Mesenchymal stem cell (in vitro differentiated cells and primary cell): ENCODE data around the gene IRX4.

Experiments
- DNase-seq: peaks from one replicate; pipeline ENCODE4 v3.0.0-alpha.2; 2013
- H2AFZ ChIP-seq: one replicate; pipeline ENCODE4 v1.6.1; 2013; ENCODE audit warnings: low read depth, mild to moderate bottlenecking, control low read depth, inconsistent platforms, low read length, moderate library complexity
- H2AK5ac ChIP-seq: 2 replicates; pipeline ENCODE4 v1.6.1; 2013; ENCODE audit warnings: low read length, moderate library complexity, mild to moderate bottlenecking, inconsistent platforms; ENCODE audit not compliant: severe bottlenecking
- H2BK120ac ChIP-seq: one replicate; pipeline ENCODE4 v1.6.1; 2013; ENCODE audit warnings: low read depth, mild to moderate bottlenecking, inconsistent platforms, low read length, moderate library complexity
- H2BK12ac ChIP-seq, 2 experiments: one replicate each; pipeline ENCODE4 v1.6.1; 2013; ENCODE audit warnings: inconsistent platforms in 2 of 2, low read length in 2 of 2, mild to moderate bottlenecking in 2 of 2, moderate library complexity in 2 of 2, control low read depth in 1 of 2
- H2BK15ac ChIP-seq: one replicate; pipeline ENCODE4 v1.6.1; 2013; ENCODE audit warnings: mild to moderate bottlenecking, low read depth, inconsistent platforms; ENCODE audit not compliant: poor library complexity, severe bottlenecking
- H2BK5ac ChIP-seq: 2 replicates; pipeline ENCODE4 v1.6.1; 2013; ENCODE audit warnings: low read depth, mild to moderate bottlenecking, low read length, control low read depth, inconsistent platforms; ENCODE audit not compliant: poor library complexity, severe bottlenecking
- H3K14ac ChIP-seq, 2 experiments: one replicate each; pipeline ENCODE4 v1.6.1; 2013; ENCODE audit warnings: inconsistent platforms in 2 of 2, low read length in 2 of 2, control low read depth in 1 of 2, mild to moderate bottlenecking in 1 of 2, moderate library complexity in 1 of 2
- H3K18ac ChIP-seq, 2 experiments: one replicate each; pipeline ENCODE4 v1.6.1; 2013; ENCODE audit warnings: inconsistent platforms in 2 of 2, low read length in 2 of 2, control low read depth in 1 of 2, low read depth in 1 of 2, mild to moderate bottlenecking in 1 of 2
- H3K23ac ChIP-seq, 2 experiments: one replicate each; pipeline ENCODE4 v1.6.1; 2013; ENCODE audit warnings: inconsistent platforms in 2 of 2, low read length in 2 of 2, mild to moderate bottlenecking in 2 of 2, moderate library complexity in 2 of 2, control low read depth in 1 of 2
- H3K27ac ChIP-seq: 2 replicates; pipeline ENCODE4 v1.5.1; 2013; ENCODE audit warnings: mild to moderate bottlenecking, moderate library complexity, low read length, control low read depth, inconsistent platforms; ENCODE audit not compliant: poor library complexity, severe bottlenecking
- H3K27me3 ChIP-seq, 2 experiments: 2 replicates each; pipeline versions ENCODE4 v1.6.1 to v1.7.0; 2013; ENCODE audit warnings: low read length in 2 of 2, mild to moderate bottlenecking in 2 of 2, moderate library complexity in 2 of 2, control low read depth in 1 of 2, inconsistent platforms in 1 of 2; ENCODE audit not compliant: control insufficient read depth in 1 of 2, insufficient read depth in 1 of 2
- H3K36me3 ChIP-seq, 2 experiments: 2 replicates each; pipeline versions ENCODE4 v1.6.1 to v1.7.0; 2013; ENCODE audit warnings: low read length in 2 of 2, control low read depth in 1 of 2, inconsistent platforms in 1 of 2, low read depth in 1 of 2, mild to moderate bottlenecking in 1 of 2; ENCODE audit not compliant: insufficient read depth in 2 of 2, control insufficient read depth in 1 of 2
- H3K4ac ChIP-seq, 2 experiments: one replicate each; pipeline ENCODE4 v1.6.1; 2013; ENCODE audit warnings: inconsistent platforms in 2 of 2, low read length in 2 of 2, mild to moderate bottlenecking in 2 of 2, moderate library complexity in 2 of 2, control low read depth in 1 of 2, low read depth in 1 of 2
- H3K4me1 ChIP-seq: 2 replicates; pipeline ENCODE4 v1.6.1; 2013; ENCODE audit warnings: low read depth, low read length, control low read depth; ENCODE audit not compliant: control insufficient read depth, insufficient read depth
- H3K4me2 ChIP-seq: 2 replicates; pipeline ENCODE4 v1.6.1; 2013; ENCODE audit warnings: low read length, mild to moderate bottlenecking, inconsistent platforms; ENCODE audit not compliant: poor library complexity, severe bottlenecking
- H3K4me3 ChIP-seq, 2 experiments: 2 replicates each; pipeline versions ENCODE4 v1.5.1 to v1.7.0; 2013; ENCODE audit warnings: low read length in 2 of 2, mild to moderate bottlenecking in 2 of 2, control low read depth in 1 of 2, low read depth in 1 of 2; ENCODE audit not compliant: insufficient read depth in 1 of 2
- H3K79me1 ChIP-seq: replicated peaks from 2 replicates; pipeline ENCODE4 v1.6.1; 2013; ENCODE audit warnings: mild to moderate bottlenecking, control low read depth, low read length, inconsistent platforms; ENCODE audit not compliant: poor library complexity, severe bottlenecking
- H3K9ac ChIP-seq: 2 replicates; pipeline ENCODE4 v1.7.0; 2013; ENCODE audit warnings: mild to moderate bottlenecking, low read length, moderate library complexity
- H3K9me3 ChIP-seq: 2 replicates; pipeline ENCODE4 v1.7.0; 2013; ENCODE audit warnings: mild to moderate bottlenecking, low read length; ENCODE audit not compliant: control insufficient read depth
- H4K8ac ChIP-seq: one replicate; pipeline ENCODE4 v1.6.1; 2013; ENCODE audit warnings: inconsistent platforms, mild to moderate bottlenecking, low read length, moderate library complexity
- H4K91ac ChIP-seq: one replicate; pipeline ENCODE4 v1.6.1; 2013; ENCODE audit warnings: mild to moderate bottlenecking, low read length, inconsistent platforms
- WGBS: methylation state at CpG from one replicate; pipeline ENCODE4 v1.1.7; 2013; ENCODE audit warnings: mixed read lengths; 5-methylcytosine and 5-hydroxymethylcytosine counted together

The IRX4 gene

DNA sequence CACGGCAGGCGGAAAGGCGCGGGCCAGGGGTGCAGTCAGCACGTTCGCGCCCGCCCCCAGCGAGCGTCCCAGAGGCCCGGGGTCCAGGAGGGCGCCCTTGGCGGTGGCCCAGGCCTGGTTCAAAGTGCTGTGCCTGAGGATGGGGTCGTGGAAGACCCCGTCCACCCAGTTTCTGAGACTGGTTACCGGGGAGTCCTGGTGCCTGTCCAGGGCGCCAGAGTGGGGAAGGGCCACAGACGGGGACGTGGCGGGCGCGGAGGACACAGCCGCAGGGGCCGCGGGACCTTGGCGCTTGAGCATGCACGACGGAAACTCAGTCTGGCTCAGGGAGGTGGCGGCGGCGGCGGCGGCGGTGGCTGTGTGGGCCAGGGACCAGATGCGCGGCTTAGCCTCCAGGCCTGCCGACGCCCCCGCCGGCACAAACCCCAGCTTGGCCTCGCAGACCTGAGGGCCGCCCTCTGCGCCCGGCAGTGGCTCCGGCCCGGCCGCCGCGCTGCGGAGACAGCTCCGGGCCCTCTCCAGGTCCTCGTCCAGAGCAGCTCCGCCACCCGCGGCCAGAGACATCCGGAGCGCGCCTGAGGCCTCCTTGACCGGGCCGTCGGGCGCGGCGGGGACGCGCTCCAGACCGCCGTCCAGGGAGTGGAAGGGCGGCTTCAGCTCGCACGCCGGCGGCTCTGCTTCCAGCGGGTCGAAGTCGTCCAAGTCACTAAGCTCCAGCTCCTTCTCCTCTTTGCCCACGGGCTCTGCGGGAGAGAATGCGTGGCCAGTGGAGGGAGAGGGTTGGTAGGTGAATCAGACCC lies 4.5 kb downstream of the IRX4 start:
- no peak overlapping the region for H2AK5ac ChIP-seq
- H3K23ac ChIP-seq: peak overlapping the region in 1 of 2 experiments; percentile 59
- H2BK15ac ChIP-seq: no peak overlapping the region
- DNase-seq: no peak
- no peaks in the 10 kb centered on the region for H3K9me3 ChIP-seq
- H3K27me3 ChIP-seq: peaks cover 87 to 97% of the 10 kb centered on the region in 2 experiments
- H2BK5ac ChIP-seq: no peak overlapping the region
- no peak overlapping the region for H3K4me3 ChIP-seq
- H3K36me3 ChIP-seq: peaks cover 0 to 3% of the 10 kb centered on the region in 2 experiments
- no peak overlapping the region for H3K4ac ChIP-seq
- H3K18ac ChIP-seq: no peak overlapping the region
- WGBS: 3% methylated on average over 61 of the region's 79 CpGs
- peaks cover 34% of the 10 kb centered on the region for H3K4me1 ChIP-seq
- no peak overlapping the region for H4K8ac ChIP-seq
- no peak overlapping the region for H4K91ac ChIP-seq
- H2BK120ac ChIP-seq: no peak overlapping the region
- H3K4me2 ChIP-seq: no peak overlapping the region
- H3K14ac ChIP-seq: no peak overlapping the region
- no peaks in the 10 kb centered on the region for H3K79me1 ChIP-seq
- no peak overlapping the region for H3K27ac ChIP-seq
- H2AFZ ChIP-seq: no peak overlapping the region
- H3K9ac ChIP-seq: no peak overlapping the region
- no peak overlapping the region for H2BK12ac ChIP-seq

DNA sequence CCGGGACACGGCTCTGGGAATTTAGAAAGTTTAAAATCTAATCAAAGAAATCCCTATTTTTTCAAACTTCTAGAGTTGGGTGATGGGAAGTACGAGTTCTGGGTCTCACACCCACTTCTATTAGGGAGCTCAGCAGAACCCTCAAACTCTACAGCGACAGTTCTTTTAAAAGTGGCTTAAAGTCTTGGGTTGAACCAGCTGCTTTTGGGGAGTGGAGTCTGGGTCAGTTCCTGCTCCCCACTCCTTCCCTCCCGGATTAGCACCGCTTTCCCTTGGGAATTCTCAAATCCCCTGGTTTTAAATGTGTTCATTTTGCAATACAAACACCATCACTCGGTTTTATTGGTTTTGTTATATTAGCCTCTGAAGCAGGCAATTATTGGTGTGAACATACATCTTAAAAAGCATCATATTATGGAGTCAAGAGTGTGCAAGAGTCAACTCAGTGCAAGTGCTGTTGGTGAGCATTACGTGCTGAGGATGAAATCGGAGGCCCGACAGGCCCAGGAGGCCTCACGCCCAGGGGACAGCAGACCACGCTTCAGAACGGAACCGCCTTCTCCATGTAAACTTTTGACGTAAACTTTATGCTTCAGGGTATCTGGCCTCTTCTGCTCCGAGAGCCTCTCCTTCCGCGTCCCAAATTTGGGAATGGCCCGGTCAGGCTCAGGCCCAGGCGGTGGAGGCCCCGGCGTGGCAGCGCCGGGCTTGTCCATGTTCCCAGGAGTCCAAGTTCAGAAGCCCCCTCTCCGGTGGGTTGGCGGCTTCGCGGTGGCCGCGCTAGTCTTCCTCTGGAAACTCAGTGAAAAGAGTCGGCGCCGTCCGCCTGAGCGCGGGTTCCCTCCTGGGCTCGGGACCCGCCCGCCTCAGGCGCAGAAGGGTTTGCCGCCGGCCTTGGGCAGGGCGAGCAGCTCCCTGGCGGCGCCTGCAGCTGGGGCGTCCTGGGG lies 5.3 kb downstream of the IRX4 start:
- 9% methylated on average over 39 of the region's 46 CpGs for WGBS
- peaks cover 26% of the 10 kb centered on the region for H3K4me1 ChIP-seq
- no peaks in the 10 kb centered on the region for H3K79me1 ChIP-seq
- H3K18ac ChIP-seq: no peak overlapping the region
- H3K23ac ChIP-seq: no peak overlapping the region
- peaks cover 0 to 3% of the 10 kb centered on the region in 2 experiments for H3K36me3 ChIP-seq
- no peak overlapping the region for H3K4ac ChIP-seq
- H3K9me3 ChIP-seq: no peaks in the 10 kb centered on the region
- no peak overlapping the region for H2BK15ac ChIP-seq
- H3K9ac ChIP-seq: no peak overlapping the region
- peaks cover 89 to 98% of the 10 kb centered on the region in 2 experiments for H3K27me3 ChIP-seq
- no peak overlapping the region for H2BK120ac ChIP-seq
- H2BK12ac ChIP-seq: no peak overlapping the region
- no peak for DNase-seq
- no peak overlapping the region for H2AK5ac ChIP-seq
- H3K4me2 ChIP-seq: no peak overlapping the region
- no peak overlapping the region for H4K8ac ChIP-seq
- H2BK5ac ChIP-seq: no peak overlapping the region
- H3K4me3 ChIP-seq: no peak overlapping the region
- no peak overlapping the region for H2AFZ ChIP-seq
- no peak overlapping the region for H3K27ac ChIP-seq
- no peak overlapping the region for H3K14ac ChIP-seq
- H4K91ac ChIP-seq: no peak overlapping the region

DNA sequence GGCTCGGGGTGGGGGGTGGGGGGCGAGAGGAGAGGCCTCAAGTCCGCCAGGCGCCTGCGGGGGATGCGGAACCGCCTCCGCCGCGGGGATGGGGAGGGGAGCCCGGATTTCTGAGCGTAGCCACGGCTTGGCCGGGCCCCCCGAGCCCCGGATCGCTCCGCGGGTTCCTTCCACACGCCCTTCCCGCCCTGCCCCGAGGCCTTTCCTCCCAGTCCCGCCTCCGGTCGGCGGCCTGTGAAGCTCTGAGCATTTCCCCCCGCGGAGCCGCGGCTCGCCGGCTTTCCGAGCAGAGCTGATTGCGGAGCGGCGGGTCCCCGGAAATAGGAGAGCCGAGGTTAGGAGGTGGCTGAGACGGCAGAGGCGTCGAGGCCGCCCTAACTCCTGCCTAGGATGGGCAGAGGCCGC lies 6.1 kb downstream of the IRX4 start:
- no peak overlapping the region for H2BK120ac ChIP-seq
- no peak overlapping the region for H3K27ac ChIP-seq
- no peak overlapping the region for H3K23ac ChIP-seq
- no peak overlapping the region for H3K9ac ChIP-seq
- 2% methylated on average over 17 of the region's 43 CpGs for WGBS
- H2BK15ac ChIP-seq: no peak overlapping the region
- no peak overlapping the region for H3K14ac ChIP-seq
- H3K27me3 ChIP-seq: peaks cover 87 to 96% of the 10 kb centered on the region in 2 experiments
- H4K91ac ChIP-seq: no peak overlapping the region
- no peak overlapping the region for H2BK5ac ChIP-seq
- peak overlapping the region; percentile 14 for H3K4me2 ChIP-seq
- no peaks in the 10 kb centered on the region for H3K9me3 ChIP-seq
- no peak overlapping the region for H2AFZ ChIP-seq
- H3K4me3 ChIP-seq: no peak overlapping the region
- peaks cover 0 to 3% of the 10 kb centered on the region in 2 experiments for H3K36me3 ChIP-seq
- no peak overlapping the region for H4K8ac ChIP-seq
- no peak for DNase-seq
- no peaks in the 10 kb centered on the region for H3K79me1 ChIP-seq
- no peak overlapping the region for H3K4ac ChIP-seq
- H3K18ac ChIP-seq: no peak overlapping the region
- H2BK12ac ChIP-seq: no peak overlapping the region
- no peak overlapping the region for H2AK5ac ChIP-seq
- peaks cover 22% of the 10 kb centered on the region for H3K4me1 ChIP-seq
